GM23248 (cell line): ENCODE data around the gene MUC12. TPM values are rescaled to one million over a fixed set of nuclear protein-coding genes. Genes with fewer than 3 reads are reported as not detected.

Experiments
- DNase-seq: peaks from one replicate; pipeline ENCODE4 v3.0.0-alpha.2; 2015
- H2AFZ ChIP-seq: fragments of 200-600 bp; sonication (generic); 2 replicates; pipeline ENCODE4 v1.6.1; 2016; ENCODE audit warnings: antibody characterized with exemption
- H3F3A ChIP-seq: fragments of 200-600 bp; sonication (generic); 2 replicates; pipeline ENCODE4 v1.6.1; 2016; ENCODE audit warnings: mild to moderate bottlenecking, antibody characterized with exemption, mixed run types; ENCODE audit not compliant: insufficient read depth
- H3K27ac ChIP-seq: fragments of 200-600 bp; sonication (generic); 2 replicates; pipeline ENCODE4 v1.5.1; 2016; ENCODE audit warnings: mild to moderate bottlenecking
- H3K27me3 ChIP-seq: fragments of 200-600 bp; sonication (generic); replicated peaks from 2 replicates; pipeline ENCODE4 v1.6.1; 2016; ENCODE audit warnings: mild to moderate bottlenecking; ENCODE audit not compliant: insufficient read depth
- H3K36me3 ChIP-seq: fragments of 200-600 bp; sonication (generic); 2 replicates; pipeline ENCODE4 v1.6.1; 2016; ENCODE audit warnings: low read depth, mild to moderate bottlenecking
- H3K4me1 ChIP-seq: fragments of 200-600 bp; sonication (generic); 2 replicates; pipeline ENCODE4 v1.6.1; 2016; ENCODE audit warnings: mild to moderate bottlenecking; ENCODE audit not compliant: insufficient read depth
- H3K4me2 ChIP-seq: fragments of 200-600 bp; sonication (generic); one replicate; pipeline ENCODE4 v1.6.1; 2016; ENCODE audit warnings: mild to moderate bottlenecking; ENCODE audit not compliant: unreplicated experiment
- H3K4me3 ChIP-seq: fragments of 200-600 bp; sonication (generic); 2 replicates; pipeline ENCODE4 v1.5.1; 2016; ENCODE audit warnings: mild to moderate bottlenecking
- H3K79me2 ChIP-seq: fragments of 200-600 bp; sonication (generic); 2 replicates; pipeline ENCODE4 v1.6.1; 2016; ENCODE audit warnings: mild to moderate bottlenecking; ENCODE audit not compliant: insufficient read depth
- H3K9ac ChIP-seq: fragments of 200-600 bp; sonication (generic); 2 replicates; pipeline ENCODE4 v1.6.1; 2016; ENCODE audit warnings: mild to moderate bottlenecking
- H3K9me2 ChIP-seq: fragments of 200-600 bp; sonication (generic); 2 replicates; pipeline ENCODE4 v1.6.1; 2016; ENCODE audit warnings: mixed run types, mild to moderate bottlenecking, moderate library complexity; ENCODE audit not compliant: insufficient read depth
- H3K9me3 ChIP-seq: fragments of 200-600 bp; sonication (generic); one replicate; pipeline ENCODE4 v1.6.1; 2017; ENCODE audit warnings: low read depth
- H4K20me1 ChIP-seq: fragments of 200-600 bp; sonication (generic); 2 replicates; pipeline ENCODE4 v1.6.0; 2016; ENCODE audit not compliant: insufficient read depth
- EZH2 ChIP-seq: fragments of 200-600 bp; sonication (generic); IDR thresholded peaks from 2 replicates; pipeline ENCODE4 v1.6.1; 2018; ENCODE audit warnings: antibody characterized with exemption, mild to moderate bottlenecking; ENCODE audit not compliant: insufficient read depth, poor library complexity, severe bottlenecking
- EZH2phosphoT487 ChIP-seq: fragments of 200-600 bp; sonication (generic); IDR thresholded peaks from 2 replicates; pipeline ENCODE4 v1.6.1; 2018; ENCODE audit warnings: antibody characterized with exemption, moderate library complexity, mild to moderate bottlenecking, low read depth; ENCODE audit not compliant: insufficient read depth
- WGBS, 2 experiments: methylation state at CpG; one replicate each; pipeline ENCODE4 v1.1.6; 2015 to 2017; ENCODE audit warnings: low lambda C conversion rate in 2 of 2, low coverage in 1 of 2; ENCODE audit errors: missing lambda C conversion rate in 2 of 2; 5-methylcytosine and 5-hydroxymethylcytosine counted together
- in situ Hi-C: fragments of 300-500 bp; cut with MboI; formaldehyde crosslinking; loops from 2 replicates; pipeline ENCODE4 v1.15.0; 2020
- polyA plus RNA-seq: library from polyadenylated mRNA; unstranded; fragments of >200 nt; fragmentation: Nextera tagmentation; extraction: Ambion mirVana; gene quantifications from 2 replicates; pipeline ENCODE4 v1.2.1, GENCODE V29; 2016
- total RNA-seq: library from RNA; depleted of rRNA; stranded (reverse); fragments of >200 nt; shearing (Covaris generic); gene quantifications from 2 replicates; pipeline ENCODE4 v1.2.3, GENCODE V29; 2014

Gene MUC12
- total and polyA plus RNA-seq, 2 experiments from 2014 or later, result 0.54 to 1.0 TPM

- Histone ChIP-seq H3K4me3 (no peak overlapping the region), H3K27me3 (peaks cover 77% of the 10 kb centered on the region), H3K4me2 (no peak overlapping the region), H3K36me3 (no peaks in the 10 kb centered on the region), H3K4me1 (no peaks in the 10 kb centered on the region), H2AFZ (no peak overlapping the region), H3K9me2 (no peaks in the 10 kb centered on the region), H3F3A (no peaks in the 10 kb centered on the region), H3K9ac (no peak overlapping the region), H4K20me1 (no peaks in the 10 kb centered on the region), H3K27ac (no peak overlapping the region), H3K9me3 (no peaks in the 10 kb centered on the region), H3K79me2 (no peaks in the 10 kb centered on the region)
- TF ChIP-seq EZH2phosphoT487 (no peak), EZH2 (no peak)
- in situ Hi-C loops, result no loop called here
- DNase-seq, result no peak
- WGBS, 2 experiments, result 53 to 55% methylated on average over 3 of the region's 3 CpGs
Measured at GRCh38 chr7:100962537-100962936, 6.8 kb upstream of the MUC12 start.

DNA sequence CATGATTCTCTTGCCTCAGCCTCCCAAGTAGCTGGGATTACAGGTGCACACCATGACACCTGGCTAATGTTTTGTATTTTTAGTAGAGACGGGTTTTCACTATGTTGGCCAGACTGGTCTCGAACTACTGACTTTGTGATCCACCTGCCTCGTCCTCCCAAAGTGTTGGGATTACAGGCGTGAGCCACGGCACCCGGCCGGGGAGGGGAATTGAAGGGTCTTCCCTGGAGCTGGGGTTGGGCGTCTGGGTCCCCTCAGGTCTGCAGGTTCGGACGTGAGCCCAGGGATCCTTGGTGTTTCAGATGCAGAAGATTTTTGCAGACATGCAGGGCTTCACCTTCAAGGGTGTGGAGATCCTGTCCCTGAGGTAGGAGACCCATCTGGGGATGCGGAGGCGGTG lies 6.0 kb upstream of the MUC12 start:
- Histone ChIP-seq H3K4me3 (no peak overlapping the region), H3K79me2 (no peaks in the 10 kb centered on the region), H3K9me2 (no peaks in the 10 kb centered on the region), H3F3A (no peaks in the 10 kb centered on the region), H4K20me1 (no peaks in the 10 kb centered on the region), H3K27me3 (peaks cover 80% of the 10 kb centered on the region), H2AFZ (no peak overlapping the region), H3K27ac (no peak overlapping the region), H3K36me3 (no peaks in the 10 kb centered on the region), H3K9ac (no peak overlapping the region), H3K9me3 (no peaks in the 10 kb centered on the region), H3K4me1 (no peaks in the 10 kb centered on the region), H3K4me2 (no peak overlapping the region)
- in situ Hi-C loops, result no loop called here
- no peak for DNase-seq
- TF ChIP-seq EZH2 (no peak), EZH2phosphoT487 (no peak)
- WGBS, 2 experiments, result 52 to 53% methylated on average over 12 of the region's 12 CpGs

DNA sequence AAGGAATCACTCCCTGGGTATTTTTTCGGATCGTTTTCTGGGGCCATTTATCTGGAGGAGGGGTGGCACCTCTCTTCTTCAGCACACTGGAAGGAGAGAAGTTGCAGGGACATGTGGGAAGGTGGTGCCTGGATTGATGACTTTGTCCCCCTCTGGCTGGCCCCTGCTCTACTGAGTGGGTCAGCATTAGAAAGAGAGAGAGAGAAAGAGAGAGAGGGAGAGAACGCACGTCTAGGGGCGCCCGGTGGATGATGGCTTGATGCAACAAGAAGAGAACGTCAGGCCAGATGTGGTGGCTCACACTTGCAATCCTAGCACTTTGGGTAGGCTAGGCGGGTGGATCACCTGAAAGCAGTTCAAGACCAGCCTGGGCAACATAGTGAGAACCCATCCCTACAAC lies 5.5 kb upstream of the MUC12 start:
- no peaks in the 10 kb centered on the region for H3K36me3 ChIP-seq
- no peaks in the 10 kb centered on the region for H3F3A ChIP-seq
- H3K9me3 ChIP-seq, result no peaks in the 10 kb centered on the region
- in situ Hi-C loops, result no loop called here
- no peak overlapping the region for H3K27ac ChIP-seq
- TF ChIP-seq EZH2 (no peak), EZH2phosphoT487 (no peak)
- no peak overlapping the region for H2AFZ ChIP-seq
- H3K9me2 ChIP-seq, result no peaks in the 10 kb centered on the region
- H3K4me1 ChIP-seq, result no peaks in the 10 kb centered on the region
- no peaks in the 10 kb centered on the region for H4K20me1 ChIP-seq
- H3K27me3 ChIP-seq, result peaks cover 82% of the 10 kb centered on the region
- DNase-seq, result no peak
- H3K4me3 ChIP-seq, result no peak overlapping the region
- H3K9ac ChIP-seq, result no peak overlapping the region
- 72 to 73% methylated on average over 8 of the region's 8 CpGs for WGBS, 2 experiments
- no peak overlapping the region for H3K4me2 ChIP-seq
- H3K79me2 ChIP-seq, result no peaks in the 10 kb centered on the region

GRCh38 chr7:100964630-100965029 lies 4.7 kb upstream of the MUC12 start:
- H4K20me1 ChIP-seq, result no peaks in the 10 kb centered on the region
- no peak overlapping the region for H3K4me2 ChIP-seq
- no peak for DNase-seq
- no peaks in the 10 kb centered on the region for H3K79me2 ChIP-seq
- no peak overlapping the region for H3K27ac ChIP-seq
- 26 to 32% methylated on average over 7 of the region's 7 CpGs for WGBS, 2 experiments
- no peak overlapping the region for H3K9ac ChIP-seq
- in situ Hi-C loops, result no loop called here
- H3F3A ChIP-seq, result no peaks in the 10 kb centered on the region
- H3K4me3 ChIP-seq, result no peak overlapping the region
- TF ChIP-seq EZH2phosphoT487 (no peak), EZH2 (no peak)
- no peak overlapping the region for H2AFZ ChIP-seq
- no peaks in the 10 kb centered on the region for H3K4me1 ChIP-seq
- no peaks in the 10 kb centered on the region for H3K36me3 ChIP-seq
- no peaks in the 10 kb centered on the region for H3K9me2 ChIP-seq
- H3K9me3 ChIP-seq, result no peaks in the 10 kb centered on the region
- H3K27me3 ChIP-seq, result peaks cover 80% of the 10 kb centered on the region
